Stimulated activated CD4-positive, alpha-beta T cell treated with anti-CD3 and anti-CD28 coated beads, Interleukin-4, amount 100 ng/mL, for 4 hours (primary cell): ENCODE measurements around the gene SLC10A1.
A peak's percentile ranks its signal among the peaks of the same experiment; 100 is the strongest.
"Not testable (repeated sequence)": the region's sequence is repeated elsewhere in the genome, so short reads cannot be mapped to it uniquely, and the experiment has no call there.

Experiments used
- DNase-seq, 2 experiments: peaks; one replicate each; pipeline ENCODE4 v3.0.0-alpha.2; 2020

Gene SLC10A1

DNA sequence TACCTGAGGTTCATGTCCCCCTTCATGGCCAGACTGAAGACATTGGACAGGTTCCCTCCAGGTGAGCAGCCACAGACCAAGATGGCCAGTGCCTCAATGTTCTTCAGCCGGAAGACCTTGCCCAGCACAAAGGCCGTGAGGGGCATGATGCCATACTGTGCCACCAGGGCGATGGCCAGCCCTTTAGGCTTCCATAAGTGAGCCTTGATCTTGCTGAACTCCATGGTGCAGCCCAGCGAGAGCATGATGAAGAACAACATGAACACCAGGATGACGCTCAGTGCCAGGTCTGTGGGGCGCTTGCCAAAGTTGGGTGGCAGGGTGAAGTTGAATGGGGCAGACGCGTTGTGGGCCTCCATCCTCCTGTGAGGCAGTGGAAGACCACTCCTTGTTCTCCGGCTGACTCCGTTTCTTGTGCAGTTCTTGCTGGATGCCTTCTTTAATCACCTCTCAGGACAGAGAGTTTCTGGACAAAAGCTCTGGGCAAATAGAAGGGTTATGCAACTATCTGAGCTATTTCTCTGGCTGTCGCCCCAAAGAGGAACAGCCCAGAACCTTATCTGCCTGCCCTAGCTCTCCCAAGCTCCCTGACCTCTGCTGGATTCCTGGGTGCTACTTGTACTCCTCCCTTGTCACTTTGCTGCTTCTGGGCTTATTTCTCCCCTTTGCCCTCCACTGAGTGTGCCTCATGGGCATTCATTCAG, at the start of gene SLC10A1:
TSS of gene SLC10A1 (minus strand) at position 445 of the 704 bp plus-strand sequence. CDS start at position 359, 86 bp downstream.
- DNase-seq = no peak

DNA sequence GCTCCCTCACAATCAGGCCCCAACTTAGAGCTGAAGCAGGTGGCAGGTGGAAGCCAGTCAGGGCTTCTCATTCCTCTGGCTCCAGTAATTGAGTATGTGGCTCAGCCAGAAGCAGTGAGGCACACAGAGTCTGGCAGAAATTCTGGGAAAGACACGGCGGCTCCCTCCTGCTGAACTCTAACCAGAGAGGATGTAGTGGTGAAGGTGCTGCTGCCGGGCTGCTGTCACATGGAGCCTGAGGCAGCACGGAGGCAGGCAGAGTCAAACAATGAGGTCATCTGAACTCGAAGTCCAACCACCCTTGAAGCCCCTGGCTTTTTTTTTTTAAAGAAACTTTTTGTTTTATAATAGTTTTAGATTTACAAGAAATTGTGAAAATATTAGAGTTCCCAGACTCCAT, 48.7 kb upstream of the SLC10A1 start:
- no peak for DNase-seq

DNA sequence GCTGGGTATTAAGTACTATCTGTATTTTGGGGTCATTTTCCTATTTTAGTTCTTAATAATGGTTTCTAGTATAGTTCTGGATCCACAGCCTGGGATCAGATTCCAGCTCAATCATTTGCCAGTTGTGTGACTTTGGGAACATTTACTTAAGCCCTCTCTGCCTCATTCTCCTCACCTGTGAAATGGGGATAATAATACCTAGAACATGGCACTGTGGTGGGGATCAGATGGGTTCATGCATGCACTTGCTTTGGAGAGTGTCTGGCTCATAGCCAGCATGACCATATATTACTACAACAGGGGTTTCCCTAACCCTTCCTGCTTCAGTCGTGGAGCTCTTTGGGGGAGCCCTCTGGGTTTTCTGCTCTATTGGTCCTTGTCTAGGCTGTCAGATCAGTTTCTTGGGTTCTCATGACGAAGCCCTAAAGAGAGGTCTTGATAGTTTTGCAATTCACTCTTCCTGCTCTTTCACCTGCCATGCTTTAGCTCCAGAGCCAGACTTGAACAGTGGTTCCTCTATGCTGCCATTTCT, 48.1 kb upstream of the SLC10A1 start:
- no peak for DNase-seq

DNA sequence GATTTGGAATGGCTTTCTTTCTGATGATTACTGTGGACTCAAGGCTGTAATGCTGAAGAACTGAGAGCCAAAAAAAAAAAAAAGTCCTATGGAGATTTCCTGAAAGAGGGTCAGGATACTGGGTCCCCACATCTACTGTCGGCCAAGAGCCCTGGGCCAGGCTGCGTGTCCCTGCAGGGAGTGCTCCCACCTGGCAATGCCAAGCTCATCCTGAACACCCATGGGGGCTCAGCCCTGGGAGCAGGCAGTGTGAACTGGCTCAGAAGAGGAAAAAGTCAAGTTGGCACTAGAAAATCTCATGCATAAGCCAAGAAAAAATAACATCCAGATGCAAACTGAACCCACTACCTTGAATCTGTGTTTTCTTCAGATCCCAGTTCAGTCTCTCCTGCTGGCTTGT, 47.1 kb upstream of the SLC10A1 start:
- DNase-seq = no peak

DNA sequence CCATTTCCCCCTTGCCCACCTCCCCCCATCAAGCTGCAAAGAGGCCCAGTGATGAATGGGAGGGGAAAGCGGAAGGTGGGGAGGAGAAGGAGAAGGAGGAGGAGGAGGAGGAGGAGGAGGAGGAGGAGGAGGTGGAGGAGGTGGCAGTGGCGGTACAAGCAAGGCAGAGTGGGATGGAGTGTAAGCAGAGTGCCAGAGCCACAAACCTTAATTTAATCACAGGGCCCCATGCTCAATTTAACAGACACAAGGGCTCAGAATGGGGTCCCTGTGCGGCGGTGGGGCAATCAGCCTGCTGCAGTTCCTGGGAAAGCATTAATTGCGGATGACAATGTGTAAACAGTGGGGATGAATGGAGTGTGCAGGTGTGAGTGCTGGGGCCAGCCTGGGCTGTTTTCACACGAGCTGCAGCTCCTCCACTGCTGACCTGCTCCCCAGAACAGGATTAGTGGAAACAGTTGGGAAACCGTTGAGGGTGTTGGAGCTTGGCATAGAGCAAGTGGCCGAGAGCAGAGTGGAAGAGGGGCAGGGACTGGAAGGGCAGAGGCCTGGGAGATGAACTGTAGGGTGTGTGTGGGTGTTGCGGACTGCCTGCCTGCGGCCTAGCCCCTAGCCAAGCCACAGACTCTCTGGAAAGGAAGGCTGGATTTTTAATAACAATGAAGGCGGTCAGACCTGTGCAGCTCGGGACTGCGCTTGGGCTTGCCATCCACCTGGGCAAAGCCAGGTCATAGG, 45.8 kb upstream of the SLC10A1 start:
- DNase-seq = no peak

DNA sequence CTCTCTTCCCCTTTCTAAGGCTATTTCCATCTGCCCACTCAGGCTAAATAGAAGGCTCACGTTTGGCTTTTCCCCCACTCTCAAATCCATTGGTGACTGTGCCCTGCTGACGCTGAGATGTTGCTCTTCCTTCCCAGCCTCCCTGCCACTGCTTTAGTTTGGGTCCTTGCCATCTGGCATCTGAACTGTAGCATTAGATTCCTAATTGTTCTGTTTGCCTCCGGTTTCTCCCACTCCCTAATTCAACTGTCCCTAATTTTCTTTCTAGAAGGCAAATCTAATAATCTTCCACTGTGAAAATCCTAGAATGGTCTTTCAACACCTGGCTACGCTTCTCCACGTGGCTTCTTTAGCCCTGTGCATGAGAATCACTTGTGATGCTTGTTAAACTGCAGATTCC, 44.6 kb upstream of the SLC10A1 start:
- no peak for DNase-seq

DNA sequence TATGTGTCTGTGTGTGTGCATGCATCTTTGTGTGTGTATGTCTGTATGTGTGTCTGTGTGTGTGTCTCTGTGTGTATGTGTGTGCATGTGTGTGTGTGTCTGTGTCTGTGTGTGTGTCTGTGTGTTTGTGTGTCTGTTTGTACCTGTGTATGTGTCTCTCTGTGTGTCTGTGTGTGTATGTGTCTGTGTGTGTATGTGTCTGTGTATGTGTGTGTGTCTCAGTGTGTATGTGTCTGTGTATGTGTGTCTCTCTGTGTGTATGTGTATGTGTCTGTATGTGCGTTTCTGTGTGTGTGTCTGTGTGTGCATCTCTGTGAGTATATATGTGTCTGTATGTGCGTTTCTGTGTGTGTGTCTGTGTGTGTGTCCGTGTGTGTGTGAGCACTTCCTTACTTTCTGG, 42.6 kb upstream of the SLC10A1 start:
- DNase-seq = no peak

DNA sequence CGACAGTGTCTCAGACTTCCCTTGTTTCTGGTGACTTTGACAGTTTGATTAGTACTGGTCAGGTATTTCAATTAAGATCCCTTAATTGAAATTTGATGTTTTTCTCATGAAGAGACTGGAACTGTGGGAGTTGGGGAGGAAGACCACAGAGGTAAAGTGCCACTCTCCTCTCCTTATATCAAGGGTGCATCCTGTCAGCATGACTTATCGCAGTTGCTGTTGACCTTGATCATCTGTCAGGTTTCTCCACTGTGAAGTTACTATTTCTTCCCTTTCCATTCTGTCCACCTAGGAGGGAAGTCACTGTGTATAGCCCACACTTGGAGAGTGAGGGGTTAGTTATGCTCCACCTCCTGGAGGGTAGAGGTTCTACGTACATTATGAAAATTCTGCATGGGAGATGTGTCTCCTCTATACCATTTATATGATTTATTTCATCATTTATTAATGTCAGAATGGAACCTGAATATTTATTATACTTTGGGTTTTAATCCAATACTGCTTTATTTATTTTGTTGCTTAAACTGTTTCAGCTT, 41.9 kb upstream of the SLC10A1 start:
- no peak for DNase-seq

DNA sequence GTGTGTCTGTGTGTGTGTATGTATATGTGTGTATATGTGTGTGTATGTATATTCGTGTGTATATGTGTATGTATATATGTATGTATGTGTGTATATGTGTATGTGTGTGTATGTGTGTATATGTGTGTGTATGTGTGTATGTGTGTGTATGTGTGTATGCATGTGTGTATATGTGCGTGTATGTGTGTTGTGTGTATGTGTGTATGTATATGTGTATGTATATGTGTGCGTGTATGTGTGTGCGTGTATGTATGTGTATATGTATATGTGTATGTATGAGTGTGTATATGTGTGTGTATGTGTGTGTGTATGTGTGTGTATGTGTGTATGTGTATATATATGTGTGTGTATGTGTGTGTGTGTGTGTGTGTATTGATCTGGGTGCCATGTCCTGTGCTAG, 31.8 kb upstream of the SLC10A1 start:
- no peak for DNase-seq

DNA sequence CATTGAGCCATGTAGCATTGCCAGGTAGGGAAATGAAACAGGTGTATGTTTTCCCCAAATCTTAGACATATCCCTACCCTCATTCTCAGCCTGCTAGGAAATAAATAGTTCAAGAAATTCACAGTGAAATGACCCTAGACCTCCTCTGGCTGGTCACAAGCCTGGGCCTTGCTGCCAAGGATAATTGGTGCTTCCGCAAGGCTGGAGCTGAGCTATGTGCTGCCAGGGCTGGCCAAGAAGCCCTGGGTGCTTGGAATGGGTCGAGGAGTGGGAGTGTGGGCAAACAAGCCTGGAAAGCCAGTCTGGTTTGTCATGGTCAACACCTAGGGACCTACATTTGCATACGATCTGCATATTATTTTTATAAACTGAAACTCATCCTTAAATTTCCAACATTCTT, 31.3 kb upstream of the SLC10A1 start:
- no peak for DNase-seq

DNA sequence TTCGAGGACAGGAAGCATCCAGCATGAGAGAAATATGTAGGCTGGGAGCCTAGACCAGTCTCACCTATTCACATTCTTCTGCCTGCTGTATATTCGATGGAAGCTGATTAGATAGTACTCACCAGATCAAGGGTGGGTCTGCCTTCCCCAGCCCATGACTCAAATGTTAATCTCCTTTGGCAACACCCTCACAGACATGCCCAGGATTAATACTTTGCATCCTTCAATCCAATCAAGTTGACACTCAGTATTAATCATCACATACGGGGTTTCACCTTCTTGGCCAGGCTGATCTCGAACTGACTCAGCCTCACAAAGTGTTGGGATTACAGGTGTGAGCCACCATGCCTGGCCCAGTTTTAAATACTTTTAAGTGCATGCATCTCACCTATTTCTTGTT, 30.5 kb upstream of the SLC10A1 start:
- DNase-seq = no peak

DNA sequence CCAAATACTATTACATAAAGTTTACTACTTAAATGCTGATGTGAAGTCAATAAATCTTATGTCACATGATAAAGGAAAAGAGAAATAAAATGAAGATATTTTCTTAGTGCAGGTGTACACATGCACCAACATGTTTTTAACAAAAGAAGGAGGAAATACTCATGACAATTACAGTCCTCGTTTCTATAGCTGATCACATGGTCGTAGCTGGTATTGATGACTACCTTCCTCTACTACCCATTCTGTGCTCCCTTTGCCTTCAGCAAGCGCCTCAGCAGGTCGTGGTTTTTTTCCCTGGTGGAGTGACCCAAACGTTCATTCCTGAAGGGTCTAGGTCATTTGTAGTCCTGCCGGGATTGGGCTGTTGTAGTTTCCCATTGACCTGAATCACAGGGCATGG, 25.4 kb upstream of the SLC10A1 start:
- DNase-seq = no peak

DNA sequence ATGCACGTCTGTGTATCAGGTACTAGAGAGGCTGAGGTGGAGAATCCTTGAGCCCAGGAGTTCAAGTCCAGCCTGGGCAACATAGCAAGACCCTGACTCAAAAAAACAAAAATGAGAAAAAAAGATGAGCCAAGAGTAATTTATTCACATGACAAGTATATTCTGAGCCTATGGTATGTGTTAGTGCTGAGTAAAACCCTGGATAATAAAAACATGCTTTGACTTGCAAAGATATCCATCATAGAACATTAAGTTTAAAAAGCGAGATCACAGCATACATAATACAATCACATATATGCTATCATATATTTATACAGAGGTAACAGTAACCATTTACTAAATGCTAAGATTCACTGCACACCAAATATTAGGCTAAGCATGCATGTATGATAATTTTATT, 23.9 kb upstream of the SLC10A1 start:
- no peak for DNase-seq

DNA sequence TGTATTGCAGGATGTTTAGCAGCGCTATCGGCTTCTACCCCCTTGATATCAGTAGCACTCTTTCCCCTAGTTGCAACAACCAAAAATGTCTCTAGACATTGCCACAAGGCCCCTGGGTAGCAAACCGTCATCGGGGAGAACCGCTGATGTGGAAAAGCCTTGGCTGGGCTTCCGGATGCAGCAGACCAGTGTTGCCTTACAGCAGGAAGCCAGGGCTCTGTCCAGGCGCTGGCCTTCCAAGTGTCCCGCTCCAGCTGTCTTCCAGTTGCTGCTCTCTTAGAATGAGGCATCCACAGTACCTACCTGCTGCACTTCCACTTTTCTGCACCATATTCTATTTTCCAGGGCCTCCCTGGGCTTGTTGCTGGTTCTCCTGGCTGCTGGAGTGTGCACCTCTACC, 22.6 kb upstream of the SLC10A1 start:
- DNase-seq = no peak

DNA sequence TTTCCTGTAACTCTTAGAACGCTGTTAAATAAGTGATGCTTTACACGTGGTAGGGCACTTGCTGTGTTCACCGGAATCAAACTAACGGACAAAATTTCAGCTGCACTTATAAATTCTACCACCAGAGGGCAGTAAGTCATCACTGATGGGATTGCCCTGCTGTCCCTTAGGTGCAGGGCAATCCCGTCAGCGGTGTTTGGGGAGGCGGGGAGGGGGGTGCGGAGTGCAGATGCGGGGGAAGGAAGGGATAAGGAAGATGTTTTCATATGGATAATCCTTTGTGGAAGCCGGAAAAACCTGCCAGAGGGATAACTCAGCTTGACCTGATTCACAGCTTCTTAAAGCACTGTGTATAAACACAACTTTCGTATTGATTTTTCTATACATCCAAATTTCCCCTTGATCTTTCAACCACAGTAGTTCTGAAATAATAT, 21.7 kb upstream of the SLC10A1 start:
- DNase-seq = peak; percentile 8 to 17

DNA sequence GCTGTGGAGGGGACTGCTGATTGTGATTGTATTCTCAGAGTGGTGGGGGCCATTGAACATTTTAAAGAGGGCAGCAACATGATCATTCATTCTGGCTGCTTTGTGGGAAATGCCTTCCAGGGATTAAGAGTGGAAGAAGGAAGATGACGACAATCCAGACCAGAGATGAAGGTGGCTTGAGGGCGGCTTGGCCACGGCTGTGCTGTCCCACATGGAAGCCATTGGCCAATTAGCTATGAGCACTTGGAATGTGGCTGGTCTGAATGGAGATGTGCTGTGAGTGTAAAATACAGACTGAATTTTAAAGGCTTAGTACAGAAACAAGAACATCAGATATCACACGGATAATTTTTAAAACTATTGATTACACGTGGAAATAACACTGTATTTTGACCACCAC, 19.2 kb upstream of the SLC10A1 start:
- no peak for DNase-seq

DNA sequence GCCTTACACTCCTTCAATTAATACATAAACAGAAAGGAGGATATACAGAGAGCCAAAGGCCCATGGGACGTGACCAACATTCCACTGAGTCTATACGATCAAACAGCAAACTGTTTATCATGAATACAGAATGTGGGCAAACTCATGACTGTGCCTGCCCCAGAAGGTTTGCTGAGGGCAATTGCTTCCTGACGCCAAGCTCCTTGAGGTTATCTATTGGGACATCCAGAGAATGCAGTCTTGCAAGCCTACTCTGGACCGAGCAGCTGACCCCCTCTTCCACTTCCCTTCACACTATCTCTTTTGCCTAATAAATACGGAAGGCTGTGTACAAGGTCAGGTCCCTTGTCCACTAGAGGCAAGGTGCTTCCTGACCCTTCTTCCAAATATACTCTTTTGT, 18.5 kb upstream of the SLC10A1 start:
- no peak for DNase-seq

DNA sequence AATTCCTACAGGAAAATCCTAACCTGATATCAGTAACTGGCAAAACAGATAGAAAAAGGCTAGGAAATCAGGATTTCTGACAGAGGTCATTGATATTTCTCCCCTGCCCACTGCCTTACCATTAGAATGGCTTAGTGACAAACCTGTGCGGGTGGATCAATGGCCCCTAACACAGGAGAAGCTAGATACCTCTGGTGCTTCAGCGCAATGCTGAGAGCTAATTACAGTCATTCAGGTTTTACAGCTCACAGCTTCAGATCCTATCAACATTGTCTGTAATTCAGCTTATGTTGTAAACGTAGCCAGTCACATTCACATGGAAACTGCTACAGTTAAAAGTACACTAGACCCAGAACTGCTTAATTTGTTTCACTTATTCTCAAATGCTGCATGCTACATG, 17.4 kb upstream of the SLC10A1 start:
- DNase-seq = no peak

DNA sequence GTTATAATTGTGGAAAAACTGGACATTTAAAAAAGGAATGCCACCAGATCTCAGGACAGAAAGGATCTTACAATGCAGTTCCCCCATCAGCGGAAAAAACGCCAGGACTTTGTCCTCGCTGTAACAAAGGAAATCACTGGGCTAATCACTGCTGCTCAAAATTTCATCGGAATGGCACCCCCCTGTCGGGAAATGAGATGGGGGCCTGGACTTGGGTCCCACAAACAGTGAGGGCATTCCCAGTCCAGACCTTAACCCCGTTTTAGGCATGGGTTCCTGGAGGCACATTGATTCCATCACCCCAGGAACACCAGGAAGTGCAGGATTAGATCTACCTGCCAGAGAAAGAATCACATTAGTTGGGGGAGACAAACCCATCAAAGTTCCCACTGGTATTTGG, 16.3 kb upstream of the SLC10A1 start:
- not testable (repeated sequence) for DNase-seq

DNA sequence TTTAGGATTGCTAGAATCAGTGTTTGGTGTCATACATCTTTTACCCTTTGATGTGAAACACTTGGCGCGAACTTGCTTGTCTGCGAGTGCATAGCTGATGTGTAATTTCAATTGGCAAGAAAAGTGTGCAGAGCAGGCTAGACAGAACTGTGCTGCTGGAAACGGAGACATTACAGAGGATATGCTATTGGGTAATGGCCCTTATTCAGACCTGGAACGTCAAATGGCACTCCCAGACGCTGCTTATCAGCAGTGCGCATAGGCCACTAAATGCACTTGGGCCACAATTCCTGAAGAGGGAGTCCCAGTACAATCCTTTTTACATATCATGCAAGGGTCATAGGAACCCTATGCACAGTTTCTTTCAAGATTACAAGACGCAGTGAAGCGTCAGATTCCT, 15.7 kb upstream of the SLC10A1 start:
- no peak for DNase-seq

DNA sequence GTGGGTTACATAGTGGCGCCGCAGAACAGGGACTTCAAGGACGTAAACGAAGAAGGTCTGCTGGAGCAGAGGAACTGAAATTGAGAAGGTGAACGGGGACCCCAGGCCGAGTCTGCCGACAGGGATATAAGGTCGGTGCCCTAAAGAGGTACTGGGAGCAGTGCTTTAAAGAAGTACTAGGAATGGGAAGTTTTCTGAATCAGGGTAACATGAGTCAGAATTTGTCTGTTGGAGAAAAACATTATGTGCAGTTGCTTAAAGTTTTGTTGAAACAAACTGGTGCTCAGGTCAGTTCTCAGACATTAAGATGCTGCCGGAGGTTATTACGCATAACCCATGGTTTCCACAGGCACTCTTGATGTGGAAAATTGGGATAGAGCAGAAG, 14.8 kb upstream of the SLC10A1 start:
- DNase-seq = no peak

DNA sequence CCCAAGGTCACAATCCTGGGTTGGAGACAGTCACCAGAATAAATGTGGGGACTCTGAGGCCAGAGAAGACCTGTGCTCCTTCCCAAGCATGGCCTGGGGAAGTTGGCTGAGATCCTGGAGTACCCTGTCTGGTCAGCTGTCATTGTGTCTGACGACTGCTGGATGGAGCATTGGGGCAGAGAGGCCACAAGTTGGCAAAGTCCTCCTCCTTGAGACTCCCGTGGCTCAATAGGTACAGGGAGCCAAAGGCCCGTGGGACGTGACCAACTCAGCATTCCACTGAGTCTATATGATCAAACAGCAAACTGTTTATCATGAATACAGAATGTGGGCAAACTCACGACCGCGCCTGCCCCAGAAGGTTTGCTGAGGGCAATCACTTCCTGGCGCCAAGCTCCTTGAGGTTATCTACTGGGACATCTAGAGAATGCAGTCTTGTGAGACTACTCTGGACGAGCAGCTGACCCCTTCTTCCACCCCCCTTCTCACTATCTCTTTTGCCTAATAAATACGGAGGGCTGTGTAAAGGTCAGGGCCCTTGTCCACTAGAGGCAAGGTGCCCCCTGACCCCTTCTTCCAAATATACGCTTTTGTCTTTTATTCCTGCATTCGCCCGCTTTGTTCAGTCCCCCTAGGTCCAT, 14.3 kb upstream of the SLC10A1 start:
- DNase-seq = no peak

DNA sequence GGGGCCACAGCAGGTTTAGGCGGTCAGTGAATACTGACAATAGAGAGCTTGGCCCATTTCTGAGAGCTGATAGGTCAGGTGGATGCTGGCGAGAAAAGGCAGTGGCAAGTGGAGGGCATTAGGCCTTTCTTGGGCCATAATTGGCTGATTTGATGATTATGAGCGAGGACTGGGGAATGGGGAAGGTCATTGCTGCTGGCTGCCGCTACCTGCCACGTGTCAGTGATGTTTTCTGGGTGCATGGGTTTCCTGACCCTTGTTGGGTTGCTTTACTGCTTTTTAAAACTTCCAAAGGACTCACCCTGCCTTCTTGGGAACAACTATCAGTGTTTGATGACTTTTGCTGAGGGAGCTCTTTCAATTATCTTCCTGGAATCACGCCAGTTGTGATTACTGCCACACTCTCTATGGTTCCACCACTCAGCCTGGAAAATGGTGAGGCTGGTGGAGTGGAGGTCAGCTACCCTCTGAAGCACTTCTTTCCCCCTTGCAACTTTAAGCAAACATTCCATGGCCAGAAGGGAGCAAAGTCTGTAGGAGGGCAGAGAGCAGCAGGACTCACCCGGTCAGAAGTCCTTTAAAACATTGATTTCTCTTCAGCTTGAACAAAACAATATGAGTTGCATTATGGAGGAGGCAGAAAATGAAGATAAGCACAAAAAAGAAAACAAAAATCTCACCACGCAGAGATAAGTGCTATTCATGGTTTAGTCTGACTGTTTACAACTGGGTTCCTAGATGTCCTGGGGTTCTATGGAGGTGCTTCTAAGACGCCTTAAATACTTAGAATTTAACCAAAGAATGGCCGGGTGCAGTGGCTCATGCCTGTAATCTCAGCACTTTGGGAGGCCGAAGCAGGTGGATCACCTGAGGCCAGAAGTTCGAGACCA, 12.1 kb upstream of the SLC10A1 start:
- DNase-seq = no peak
